ENCODE results near the gene UNC5A.

GRCh38 chr5:176890455-176891330 lies 80.3 kb downstream of the UNC5A start:
- TF ChIP-seq CTCF (tag by site-specific recombination; IDR thresholded peaks at IDR 0.05), result no peak
- no peak for TF ChIP-seq SALL2 (tag by site-specific recombination; IDR thresholded peaks at IDR 0.05; ENCODE audit: borderline replicate concordance)
- no peak for TF ChIP-seq ZNF398 (tag by site-specific recombination; IDR thresholded peaks at IDR 0.05)
- no peak for TF ChIP-seq ZNF354C (tag by site-specific recombination; IDR thresholded peaks at IDR 0.05; ENCODE audit: borderline replicate concordance, low read depth)
- no peak for TF ChIP-seq HOXC10 (CRISPR knock-in tag; IDR thresholded peaks at IDR 0.05)
- no peak for TF ChIP-seq ZNF274 (IDR thresholded peaks at IDR 0.05; ENCODE audit: low read length)
- no peak for TF ChIP-seq ZNF274 (tag by site-specific recombination; IDR thresholded peaks at IDR 0.05; ENCODE audit: borderline replicate concordance)
- no peak for TF ChIP-seq ZNF76 (tag by site-specific recombination; IDR thresholded peaks at IDR 0.05; ENCODE audit: borderline replicate concordance, low read depth)
- no peak for TF ChIP-seq SP2 (tag by site-specific recombination; IDR thresholded peaks at IDR 0.05)
